Right atrium auricular region (tissue), 2 donors: ENCODE results near the gene ITPR2. TPM values are rescaled to one million over a fixed set of nuclear protein-coding genes. Genes with fewer than 3 reads are reported as not detected.

Experiments
- DNase-seq: peaks from one replicate; pipeline ENCODE4 v3.0.0-alpha.2; 2019; ENCODE audit warnings: low spot score
- H3K27ac ChIP-seq, 2 donors: fragments of 200-600 bp; sonication (generic); 1 replicate in 1 of 2; 2 replicates in 1 of 2; pipeline ENCODE4 v1.5.1; 2016 to 2019
- H3K27me3 ChIP-seq, 2 donors: fragments of 200-600 bp; sonication (generic); one replicate each; pipeline versions ENCODE4 v1.5.1 to v1.6.0; 2017 to 2019
- H3K36me3 ChIP-seq: fragments of 200-600 bp; sonication (generic); one replicate; pipeline ENCODE4 v1.5.1; 2016
- H3K4me1 ChIP-seq, 2 donors: fragments of 200-600 bp; sonication (generic); one replicate each; pipeline versions ENCODE4 v1.5.1 to v1.6.0; 2017 to 2019
- H3K4me3 ChIP-seq, 2 donors: fragments of 200-600 bp; sonication (generic); 1 replicate in 1 of 2; 2 replicates in 1 of 2; pipeline ENCODE4 v1.5.1; 2017 to 2019; ENCODE audit warnings: mild to moderate bottlenecking in 1 of 2, moderate library complexity in 1 of 2
- H3K9me3 ChIP-seq, 2 donors: fragments of 200-600 bp; sonication (generic); one replicate each; pipeline ENCODE4 v1.5.1; 2019
- total RNA-seq, 2 donors: library from RNA; depleted of rRNA; stranded (reverse); fragments of >200 nt; gene quantifications; one replicate each; pipeline ENCODE4 v1.1.0, GENCODE V29; 2016
- TF ChIP-seq, protein P1 (sequence below), 2 donors: fragments of 200-600 bp; sonication (generic); IDR thresholded peaks; one replicate each; pipeline ENCODE4 v1.5.1; 2019; ENCODE audit warnings: antibody characterized with exemption in 2 of 2

The ITPR2 gene
- total RNA-seq, 2 donors from 2014 or later, result 13.0 to 20.7 TPM

DNA sequence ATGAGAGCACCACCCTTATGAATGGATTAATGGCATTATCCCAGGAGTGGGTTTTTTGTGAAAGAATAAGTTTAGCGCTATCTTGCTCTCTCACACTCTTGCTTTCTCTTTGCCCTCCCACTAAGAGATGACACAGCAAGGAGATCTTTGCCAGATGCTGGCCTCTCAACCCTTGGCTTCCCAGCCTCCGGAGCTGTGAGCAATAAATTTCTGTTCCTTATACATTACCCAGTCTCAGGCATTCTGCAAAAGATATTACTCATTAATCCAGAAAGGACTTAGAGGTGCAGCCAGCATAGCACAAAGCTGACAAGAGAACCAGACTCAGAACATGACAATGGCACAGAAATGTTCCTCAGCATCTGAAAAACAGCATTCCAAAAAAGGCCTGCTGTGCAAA is 190.6 kb downstream of the ITPR2 start:
- H3K27ac ChIP-seq, result no peak overlapping the region
- H3K9me3 ChIP-seq, result no peaks in the 10 kb centered on the region
- DNase-seq, result no peak
- no peak overlapping the region for H3K4me3 ChIP-seq
- no peaks in the 10 kb centered on the region for H3K4me1 ChIP-seq
- no peaks in the 10 kb centered on the region for H3K36me3 ChIP-seq
- TF ChIP-seq, protein P1, sequence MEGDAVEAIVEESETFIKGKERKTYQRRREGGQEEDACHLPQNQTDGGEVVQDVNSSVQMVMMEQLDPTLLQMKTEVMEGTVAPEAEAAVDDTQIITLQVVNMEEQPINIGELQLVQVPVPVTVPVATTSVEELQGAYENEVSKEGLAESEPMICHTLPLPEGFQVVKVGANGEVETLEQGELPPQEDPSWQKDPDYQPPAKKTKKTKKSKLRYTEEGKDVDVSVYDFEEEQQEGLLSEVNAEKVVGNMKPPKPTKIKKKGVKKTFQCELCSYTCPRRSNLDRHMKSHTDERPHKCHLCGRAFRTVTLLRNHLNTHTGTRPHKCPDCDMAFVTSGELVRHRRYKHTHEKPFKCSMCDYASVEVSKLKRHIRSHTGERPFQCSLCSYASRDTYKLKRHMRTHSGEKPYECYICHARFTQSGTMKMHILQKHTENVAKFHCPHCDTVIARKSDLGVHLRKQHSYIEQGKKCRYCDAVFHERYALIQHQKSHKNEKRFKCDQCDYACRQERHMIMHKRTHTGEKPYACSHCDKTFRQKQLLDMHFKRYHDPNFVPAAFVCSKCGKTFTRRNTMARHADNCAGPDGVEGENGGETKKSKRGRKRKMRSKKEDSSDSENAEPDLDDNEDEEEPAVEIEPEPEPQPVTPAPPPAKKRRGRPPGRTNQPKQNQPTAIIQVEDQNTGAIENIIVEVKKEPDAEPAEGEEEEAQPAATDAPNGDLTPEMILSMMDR (IDR thresholded peaks at IDR 0.05), result no peak
- H3K27me3 ChIP-seq, result no peaks in the 10 kb centered on the region

DNA sequence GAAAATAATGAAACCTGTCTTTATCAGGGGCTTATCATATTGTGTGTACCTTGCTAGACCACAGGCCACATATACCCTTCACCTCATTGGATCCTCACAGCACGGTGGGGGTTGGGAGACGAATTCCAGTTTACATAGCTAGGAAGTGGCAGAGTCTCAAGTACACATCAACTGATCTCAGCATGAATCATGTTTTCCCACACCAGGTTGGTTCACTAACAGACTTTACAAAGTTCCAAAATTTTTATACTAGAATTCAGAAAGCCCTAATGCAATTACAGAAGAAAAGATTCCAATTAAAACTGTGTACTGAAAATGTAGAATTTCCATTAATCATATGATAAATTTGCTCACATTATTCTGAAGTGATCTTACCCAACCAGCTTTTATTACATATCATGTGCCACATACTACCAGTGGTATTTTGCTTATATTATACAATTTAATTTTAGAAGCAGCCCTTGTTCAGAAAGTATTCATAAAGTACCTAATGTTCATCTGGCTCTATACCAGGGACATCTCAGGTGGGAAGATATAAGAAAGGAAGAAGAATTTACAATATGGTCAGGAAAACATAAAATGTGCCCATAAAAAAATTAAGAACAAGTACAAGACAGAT is 196.2 kb downstream of the ITPR2 start:
- H3K9me3 ChIP-seq, result no peaks in the 10 kb centered on the region
- TF ChIP-seq, protein P1 (IDR thresholded peaks at IDR 0.05), result no peak
- DNase-seq, result no peak
- no peak overlapping the region for H3K27ac ChIP-seq
- no peaks in the 10 kb centered on the region for H3K27me3 ChIP-seq
- no peak overlapping the region for H3K4me3 ChIP-seq
- H3K4me1 ChIP-seq, result peaks cover 0 to 3% of the 10 kb centered on the region in 2 donors
- H3K36me3 ChIP-seq, result no peaks in the 10 kb centered on the region

DNA sequence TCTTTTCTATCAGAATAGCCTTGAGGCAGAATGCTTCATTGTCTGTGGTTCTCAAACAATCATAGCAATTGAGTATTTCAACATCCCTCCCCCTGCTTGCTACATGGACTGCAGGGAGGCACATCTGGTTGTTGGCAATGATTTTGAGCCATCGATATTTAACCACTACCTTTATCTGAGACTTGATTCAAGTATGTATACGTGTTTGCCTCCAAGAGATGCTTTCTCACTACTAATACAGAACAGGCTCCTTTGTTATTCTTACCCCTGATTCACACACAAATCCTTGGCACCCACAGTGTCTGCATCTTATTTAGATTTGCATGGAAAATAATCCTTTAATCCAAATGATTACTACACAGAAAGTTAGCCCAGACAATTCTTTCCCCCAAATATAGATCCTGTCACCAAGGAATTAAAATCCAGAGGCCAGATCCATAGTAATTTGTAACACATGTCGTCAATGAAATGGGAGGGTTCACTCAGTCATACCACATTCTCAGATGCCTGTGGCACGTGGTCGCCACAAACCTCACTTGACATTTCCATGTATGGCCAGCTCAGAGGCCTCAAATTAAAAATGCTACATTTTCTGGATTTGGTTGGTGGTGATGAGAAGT is 199.3 kb downstream of the ITPR2 start:
- TF ChIP-seq, protein P1 (IDR thresholded peaks at IDR 0.05), result no peak
- no peak overlapping the region for H3K27ac ChIP-seq
- no peak for DNase-seq
- no peaks in the 10 kb centered on the region for H3K9me3 ChIP-seq
- no peaks in the 10 kb centered on the region for H3K27me3 ChIP-seq
- no peaks in the 10 kb centered on the region for H3K36me3 ChIP-seq
- H3K4me3 ChIP-seq, result no peak overlapping the region
- H3K4me1 ChIP-seq, result peaks cover 0 to 13% of the 10 kb centered on the region in 2 donors

DNA sequence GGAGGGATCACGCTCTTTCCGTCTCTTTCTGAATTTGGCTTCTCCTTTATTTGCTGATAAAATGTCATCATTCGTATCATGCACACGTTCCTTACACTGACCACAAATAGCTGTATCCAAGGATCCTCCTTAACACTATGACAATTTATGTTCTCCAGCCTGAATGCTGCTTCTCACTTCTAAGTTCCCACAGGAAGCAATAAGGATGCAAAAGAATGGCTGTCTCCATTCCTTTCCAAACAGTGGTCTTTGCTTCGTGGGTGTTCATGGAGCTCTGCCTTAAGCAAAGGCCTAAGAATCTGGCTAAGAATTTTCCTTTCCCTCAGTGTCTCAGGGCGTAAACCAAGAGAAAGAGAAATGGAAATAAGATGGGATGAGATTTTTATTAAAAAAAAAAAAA is 200.2 kb downstream of the ITPR2 start:
- no peaks in the 10 kb centered on the region for H3K9me3 ChIP-seq
- peaks cover 0 to 13% of the 10 kb centered on the region in 2 donors for H3K4me1 ChIP-seq
- DNase-seq, result no peak
- H3K4me3 ChIP-seq, result no peak overlapping the region
- TF ChIP-seq, protein P1 (IDR thresholded peaks at IDR 0.05), result no peak
- no peak overlapping the region for H3K27ac ChIP-seq
- H3K36me3 ChIP-seq, result no peaks in the 10 kb centered on the region
- no peaks in the 10 kb centered on the region for H3K27me3 ChIP-seq

DNA sequence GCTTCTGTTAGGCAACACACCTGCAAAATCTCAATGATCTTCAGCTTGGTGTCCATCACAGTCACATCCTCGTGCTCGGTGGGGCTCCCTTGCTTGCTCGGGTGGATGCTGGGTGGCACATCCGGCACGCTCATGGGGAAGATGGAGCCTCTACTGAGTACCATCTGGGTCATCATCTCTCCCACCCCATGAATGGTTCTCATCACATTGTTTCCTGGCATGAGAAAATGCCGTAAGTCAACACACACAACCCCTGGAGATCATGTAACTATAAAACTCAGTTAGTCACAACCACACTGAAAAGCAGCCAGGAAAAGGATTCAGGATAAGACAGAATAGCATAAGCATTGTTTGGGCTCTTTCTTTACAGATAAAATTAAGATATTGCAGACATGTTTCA is 201.1 kb downstream of the ITPR2 start:
- Histone ChIP-seq H3K27me3 (no peaks in the 10 kb centered on the region), H3K36me3 (no peaks in the 10 kb centered on the region), H3K27ac (no peak overlapping the region), H3K9me3 (no peaks in the 10 kb centered on the region), H3K4me1 (peaks cover 0 to 13% of the 10 kb centered on the region in 2 donors), H3K4me3 (no peak overlapping the region)
- no peak for DNase-seq
- TF ChIP-seq, protein P1 (IDR thresholded peaks at IDR 0.05), result no peak
